Neural cell (in vitro differentiated cells): Measurements from ENCODE around the gene MTOR. TPM values are rescaled to one million over a fixed set of nuclear protein-coding genes. Genes with fewer than 3 reads are reported as not detected.
"Not testable (repeated sequence)": the region's sequence is repeated elsewhere in the genome, so short reads cannot be mapped to it uniquely, and the experiment has no call there.

Experiments
- H2AFZ ChIP-seq: fragments of 200-600, 300-800 bp; sonication (generic), shearing (Covaris generic); 2 replicates; pipeline ENCODE4 v1.6.0; 2014; ENCODE audit warnings: low read depth, mild to moderate bottlenecking, antibody characterized with exemption, low read length, moderate library complexity
- H3F3A ChIP-seq: fragments of 200-600 bp; shearing (Covaris generic); 2 replicates; pipeline ENCODE4 v1.6.1; 2016; ENCODE audit warnings: mild to moderate bottlenecking, moderate library complexity, mixed read lengths, antibody characterized with exemption, low read length; ENCODE audit not compliant: insufficient read depth, poor library complexity, severe bottlenecking
- H3K27ac ChIP-seq: fragments of 200-600, 300-800 bp; sonication (generic), shearing (Covaris generic); 2 replicates; pipeline ENCODE4 v1.5.1; 2014; ENCODE audit warnings: mild to moderate bottlenecking, low read length, moderate library complexity
- H3K27me3 ChIP-seq: fragments of 300-800, 200-600 bp; sonication (generic), shearing (Covaris generic); 2 replicates; pipeline ENCODE4 v1.6.0; 2014; ENCODE audit warnings: mild to moderate bottlenecking, low read depth, low read length, moderate library complexity; ENCODE audit not compliant: insufficient read depth
- H3K36me3 ChIP-seq: fragments of 300-800, 200-600 bp; sonication (generic), shearing (Covaris generic); 2 replicates; pipeline ENCODE4 v1.5.1; 2014; ENCODE audit warnings: mild to moderate bottlenecking, antibody characterized with exemption, low read length, moderate library complexity; ENCODE audit not compliant: insufficient read depth
- H3K4me2 ChIP-seq: fragments of 300-800, 200-600 bp; sonication (generic), shearing (Covaris generic); 2 replicates; pipeline ENCODE4 v1.6.0; 2014; ENCODE audit warnings: mild to moderate bottlenecking, low read length
- H3K4me3 ChIP-seq: fragments of 300-800, 200-600 bp; sonication (generic), shearing (Covaris generic); 2 replicates; pipeline ENCODE4 v1.5.1; 2014; ENCODE audit warnings: mild to moderate bottlenecking, low read length, moderate library complexity
- H3K79me2 ChIP-seq: fragments of 200-600 bp; shearing (Covaris generic); replicated peaks from 2 replicates; pipeline ENCODE4 v1.6.0; 2014; ENCODE audit warnings: mild to moderate bottlenecking, low read length, moderate library complexity; ENCODE audit not compliant: insufficient read depth
- H3K9ac ChIP-seq: fragments of 300-800, 200-600 bp; sonication (generic), shearing (Covaris generic); 2 replicates; pipeline ENCODE4 v1.6.1; 2016; ENCODE audit warnings: mild to moderate bottlenecking, low read length, mixed read lengths
- H3K9me2 ChIP-seq: fragments of 200-600 bp; shearing (Covaris generic); 2 replicates; pipeline ENCODE4 v1.6.1; 2016; ENCODE audit warnings: mild to moderate bottlenecking, low read length, mixed read lengths; ENCODE audit not compliant: insufficient read depth
- H3K9me3 ChIP-seq: fragments of 200-600, 300-800 bp; sonication (generic), shearing (Covaris generic); 2 replicates; pipeline ENCODE4 v1.6.1; 2016; ENCODE audit warnings: mild to moderate bottlenecking, mixed run types, low read length, moderate library complexity, mixed read lengths
- H4K20me1 ChIP-seq: fragments of 200-600 bp; shearing (Covaris generic); 2 replicates; pipeline ENCODE4 v1.6.1; 2016; ENCODE audit warnings: mild to moderate bottlenecking, mixed run types; ENCODE audit not compliant: insufficient read depth
- CTCF ChIP-seq: fragments of 450-650 bp; IDR thresholded peaks from 2 replicates; pipeline ENCODE4 v1.5.1; 2014; ENCODE audit warnings: antibody characterized with exemption, mild to moderate bottlenecking, moderate library complexity; ENCODE audit not compliant: poor library complexity, severe bottlenecking
- EP300 ChIP-seq: fragments of 450-650 bp; conservative IDR thresholded peaks from 2 replicates; pipeline ENCODE4 v1.6.1; 2014; ENCODE audit warnings: antibody characterized with exemption, mild to moderate bottlenecking, moderate library complexity; ENCODE audit not compliant: poor library complexity, severe bottlenecking
- EZH2 ChIP-seq: fragments of 200-600, 300-800 bp; shearing (Covaris generic), sonication (generic); IDR thresholded peaks from 2 replicates; pipeline ENCODE4 v1.6.1; 2014; ENCODE audit warnings: antibody characterized with exemption, low read length, borderline replicate concordance, mild to moderate bottlenecking; ENCODE audit not compliant: insufficient read depth, poor library complexity, severe bottlenecking
- MXI1 ChIP-seq: fragments of 450-650 bp; conservative IDR thresholded peaks from 2 replicates; pipeline ENCODE4 v1.6.1; 2014; ENCODE audit warnings: antibody characterized with exemption, mild to moderate bottlenecking; ENCODE audit not compliant: poor library complexity, severe bottlenecking
- POLR2AphosphoS5 ChIP-seq: IDR thresholded peaks from 2 replicates; pipeline ENCODE4 v1.6.1; 2012
- RAD21 ChIP-seq: fragments of 450-650 bp; conservative IDR thresholded peaks from 2 replicates; pipeline ENCODE4 v1.6.1; 2014; ENCODE audit warnings: antibody characterized with exemption, mild to moderate bottlenecking, moderate library complexity
- REST ChIP-seq: IDR thresholded peaks from 2 replicates; pipeline ENCODE4 v1.6.1; 2012; ENCODE audit warnings: borderline replicate concordance
- SMC3 ChIP-seq: fragments of 450-650 bp; conservative IDR thresholded peaks from 2 replicates; pipeline ENCODE4 v1.6.1; 2014; ENCODE audit warnings: antibody characterized with exemption, mild to moderate bottlenecking, moderate library complexity; ENCODE audit not compliant: poor library complexity
- TAF1 ChIP-seq: IDR thresholded peaks from 2 replicates; pipeline ENCODE4 v1.6.1; 2012; ENCODE audit warnings: low read depth
- polyA plus RNA-seq: library from polyadenylated mRNA; depleted of rRNA; stranded (reverse); fragments of >200 nt; gene quantifications from 2 replicates; pipeline ENCODE4 v1.2.3, GENCODE V29; 2014

Gene MTOR
- polyA plus RNA-seq, 1 donor from 2014 or later: 41.2 TPM

- H3K36me3 ChIP-seq: no peaks in the 10 kb centered on the region
- H3K9ac ChIP-seq: peak overlapping the region; percentile 91
- peak overlapping the region; percentile 96 for H3K4me3 ChIP-seq
- H3K27ac ChIP-seq: peak overlapping the region; percentile 75
- peaks cover 19% of the 10 kb centered on the region for H3K79me2 ChIP-seq
- no peaks in the 10 kb centered on the region for H3K9me2 ChIP-seq
- no peaks in the 10 kb centered on the region for H3K9me3 ChIP-seq
- no peaks in the 10 kb centered on the region for H4K20me1 ChIP-seq
- peak overlapping the region; percentile 92 for H3K4me2 ChIP-seq
- no peaks in the 10 kb centered on the region for H3F3A ChIP-seq
- H3K27me3 ChIP-seq: no peaks in the 10 kb centered on the region
- H2AFZ ChIP-seq: peak overlapping the region; percentile 90
- TF ChIP-seq EZH2 (no peak), EP300 (no peak), REST (no peak), SMC3 (no peak), POLR2AphosphoS5 (no peak), TAF1 (no peak), CTCF (no peak), RAD21 (no peak), MXI1 (no peak)
Measured at GRCh38 chr1:11098931-11099309, 163.4 kb downstream of the MTOR start.

DNA sequence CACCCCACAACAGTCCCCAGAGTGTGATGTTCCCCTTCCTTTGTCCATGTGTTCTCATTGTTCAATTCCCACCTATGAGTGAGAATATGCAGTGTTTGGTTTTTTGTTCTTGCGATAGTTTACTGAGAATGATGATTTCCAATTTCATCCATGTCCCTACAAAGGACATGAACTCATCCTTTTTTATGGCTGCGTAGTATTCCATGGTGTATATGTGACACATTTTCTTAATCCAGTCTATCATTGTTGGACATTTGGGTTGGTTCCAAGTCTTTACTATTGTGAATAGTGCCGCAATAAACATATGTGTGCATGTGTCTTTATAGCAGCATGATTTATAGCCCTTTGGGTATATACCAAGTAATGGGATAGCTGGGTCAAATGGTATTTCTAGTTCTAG, 178.6 kb downstream of the MTOR start:
- not testable (repeated sequence) for H3K27me3 ChIP-seq, H3K4me2 ChIP-seq, H3K36me3 ChIP-seq, H3K79me2 ChIP-seq, H3K9me2 ChIP-seq, H3K9me3 ChIP-seq, H2AFZ ChIP-seq, H3K9ac ChIP-seq, H3F3A ChIP-seq, H3K4me3 ChIP-seq, H4K20me1 ChIP-seq, H3K27ac ChIP-seq

DNA sequence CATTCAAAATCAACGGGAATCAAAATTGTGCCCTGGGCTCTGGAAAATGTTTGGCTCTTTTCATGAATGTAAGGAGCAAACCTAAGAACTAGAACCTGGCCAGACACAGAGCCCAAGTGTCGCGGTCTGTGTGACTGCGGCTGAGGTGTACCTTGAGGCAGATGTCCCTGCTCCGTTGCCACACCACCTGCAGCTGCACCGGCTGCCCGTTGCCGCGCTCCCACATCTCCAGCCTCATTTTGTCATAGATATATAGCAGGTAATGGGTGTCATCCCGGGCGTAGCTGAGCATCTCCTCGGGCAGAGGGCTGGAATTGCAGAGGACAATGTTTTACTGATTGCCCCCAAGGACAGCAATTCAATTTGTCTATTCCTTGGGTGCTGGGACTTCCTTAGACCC, 181.4 kb downstream of the MTOR start:
- H3F3A ChIP-seq: no peaks in the 10 kb centered on the region
- H3K36me3 ChIP-seq: no peaks in the 10 kb centered on the region
- no peak overlapping the region for H3K4me3 ChIP-seq
- H3K27me3 ChIP-seq: no peaks in the 10 kb centered on the region
- no peak for TF ChIP-seq MXI1
- no peak for TF ChIP-seq EZH2
- no peak for TF ChIP-seq TAF1
- no peak for TF ChIP-seq SMC3
- no peak for TF ChIP-seq EP300
- TF ChIP-seq RAD21: no peak
- TF ChIP-seq REST: no peak
- no peak for TF ChIP-seq CTCF
- no peak for TF ChIP-seq POLR2AphosphoS5
- no peaks in the 10 kb centered on the region for H3K9me3 ChIP-seq
- no peaks in the 10 kb centered on the region for H3K9me2 ChIP-seq
- H4K20me1 ChIP-seq: no peaks in the 10 kb centered on the region
- no peak overlapping the region for H2AFZ ChIP-seq
- no peak overlapping the region for H3K27ac ChIP-seq
- H3K9ac ChIP-seq: no peak overlapping the region
- no peaks in the 10 kb centered on the region for H3K79me2 ChIP-seq
- no peak overlapping the region for H3K4me2 ChIP-seq
